Measurements from ENCODE around the gene ARHGAP11A. TPM values are rescaled to one million over a fixed set of nuclear protein-coding genes. Genes with fewer than 3 reads are reported as not detected.
A peak's percentile ranks its signal among the peaks of the same experiment; 100 is the strongest.

Gene ARHGAP11A
- total and polyA plus RNA-seq, 2 of the 8 experiments (the other 6 are each of a cell fraction or from before 2014, with no cell fraction given): 8.1 to 112 TPM

- no peak for TF ChIP-seq ATF3 (IDR thresholded peaks at IDR 0.05; ENCODE audit: insufficient read depth, low read depth, low read length)
- TF ChIP-seq CREB1 (IDR thresholded peaks at IDR 0.05): peak; percentile 71
- TF ChIP-seq RAD21 (IDR thresholded peaks at IDR 0.05 in 1 of 2, conservative IDR thresholded peaks at IDR 0.05 in 1 of 2; ENCODE audit: low read depth in 2 of 2, low read length in 2 of 2): no peak
- TF ChIP-seq POU5F1 (IDR thresholded peaks at IDR 0.05; ENCODE audit: low read depth, low read length): no peak
- no peak for TF ChIP-seq SP4 (IDR thresholded peaks at IDR 0.05; ENCODE audit: low read length)
- no peak for TF ChIP-seq ZNF274 (IDR thresholded peaks at IDR 0.05; ENCODE audit: borderline replicate concordance, extremely low read depth, low read length)
- 0 out of 2 replicates have a peak, but pooled peaks have one; percentile 13 for TF ChIP-seq CHD2 (IDR thresholded peaks at IDR 0.05; ENCODE audit: low read length)
- TF ChIP-seq SP1 (IDR thresholded peaks at IDR 0.05; ENCODE audit: low read depth, low read length): 0 out of 2 replicates have a peak, but pooled peaks have one; percentile 31
- TF ChIP-seq CHD1 (IDR thresholded peaks at IDR 0.05; ENCODE audit: low read depth, low read length): no peak
- no peak for TF ChIP-seq TAF7 (optimal IDR thresholded peaks at IDR 0.05; ENCODE audit: borderline replicate concordance, low read depth, low read length)
- no peak for TF ChIP-seq NANOG (IDR thresholded peaks at IDR 0.05; ENCODE audit: insufficient read depth, low read depth, low read length, poor library complexity, severe bottlenecking)
- TF ChIP-seq E2F6 (IDR thresholded peaks at IDR 0.05): no peak
- TF ChIP-seq CEBPB (IDR thresholded peaks at IDR 0.05; ENCODE audit: low read depth, low read length): no peak
- no peak for TF ChIP-seq KDM1A (IDR thresholded peaks at IDR 0.05; ENCODE audit: borderline replicate concordance, low read length)
- TF ChIP-seq TBP (IDR thresholded peaks at IDR 0.05; ENCODE audit: low read depth, low read length): peak; percentile 87
- no peak for TF ChIP-seq SP2 (IDR thresholded peaks at IDR 0.05; ENCODE audit: low read length)
- TF ChIP-seq EP300 (IDR thresholded peaks at IDR 0.05; ENCODE audit: borderline replicate concordance in 1 of 2, low read depth in 2 of 2, low read length in 2 of 2): no peak
- peak; percentile 36; the same call in 1 of the 2 replicates for TF ChIP-seq MAX (IDR thresholded peaks at IDR 0.05)
- TF ChIP-seq ASH2L (IDR thresholded peaks at IDR 0.05; ENCODE audit: low read length): peak; percentile 72
- no peak for TF ChIP-seq CBX5 (IDR thresholded peaks at IDR 0.05; ENCODE audit: low read depth, low read length)
- TF ChIP-seq MAFK (IDR thresholded peaks at IDR 0.05; ENCODE audit: low read depth, low read length): no peak
Measured at GRCh38 chr15:32641517-32642059, 26.3 kb downstream of the ARHGAP11A start, which contains the start of gene SCG5 (continued).
